ENCODE results near the gene WTAP.

WTAP gene

GRCh38 chr6:159681191-159681880 lies 46.0 kb upstream of the WTAP start:
- no peaks in the 10 kb centered on the region for H3K4me1 Mint-ChIP-seq
- no peak overlapping the region for H3K4me3 Mint-ChIP-seq
- TF ChIP-seq, protein P1, sequence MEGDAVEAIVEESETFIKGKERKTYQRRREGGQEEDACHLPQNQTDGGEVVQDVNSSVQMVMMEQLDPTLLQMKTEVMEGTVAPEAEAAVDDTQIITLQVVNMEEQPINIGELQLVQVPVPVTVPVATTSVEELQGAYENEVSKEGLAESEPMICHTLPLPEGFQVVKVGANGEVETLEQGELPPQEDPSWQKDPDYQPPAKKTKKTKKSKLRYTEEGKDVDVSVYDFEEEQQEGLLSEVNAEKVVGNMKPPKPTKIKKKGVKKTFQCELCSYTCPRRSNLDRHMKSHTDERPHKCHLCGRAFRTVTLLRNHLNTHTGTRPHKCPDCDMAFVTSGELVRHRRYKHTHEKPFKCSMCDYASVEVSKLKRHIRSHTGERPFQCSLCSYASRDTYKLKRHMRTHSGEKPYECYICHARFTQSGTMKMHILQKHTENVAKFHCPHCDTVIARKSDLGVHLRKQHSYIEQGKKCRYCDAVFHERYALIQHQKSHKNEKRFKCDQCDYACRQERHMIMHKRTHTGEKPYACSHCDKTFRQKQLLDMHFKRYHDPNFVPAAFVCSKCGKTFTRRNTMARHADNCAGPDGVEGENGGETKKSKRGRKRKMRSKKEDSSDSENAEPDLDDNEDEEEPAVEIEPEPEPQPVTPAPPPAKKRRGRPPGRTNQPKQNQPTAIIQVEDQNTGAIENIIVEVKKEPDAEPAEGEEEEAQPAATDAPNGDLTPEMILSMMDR (IDR thresholded peaks at IDR 0.05; ENCODE audit: unreplicated experiment in 3 of 3), result no peak
- no peak overlapping the region for H3K27ac Mint-ChIP-seq
- peaks cover 53% of the 10 kb centered on the region for H3K36me3 Mint-ChIP-seq (ENCODE audit: low read depth)
- peaks cover 3% of the 10 kb centered on the region for H3K9me3 Mint-ChIP-seq
- H3K27me3 Mint-ChIP-seq (ENCODE audit: low read depth), result no peaks in the 10 kb centered on the region

DNA sequence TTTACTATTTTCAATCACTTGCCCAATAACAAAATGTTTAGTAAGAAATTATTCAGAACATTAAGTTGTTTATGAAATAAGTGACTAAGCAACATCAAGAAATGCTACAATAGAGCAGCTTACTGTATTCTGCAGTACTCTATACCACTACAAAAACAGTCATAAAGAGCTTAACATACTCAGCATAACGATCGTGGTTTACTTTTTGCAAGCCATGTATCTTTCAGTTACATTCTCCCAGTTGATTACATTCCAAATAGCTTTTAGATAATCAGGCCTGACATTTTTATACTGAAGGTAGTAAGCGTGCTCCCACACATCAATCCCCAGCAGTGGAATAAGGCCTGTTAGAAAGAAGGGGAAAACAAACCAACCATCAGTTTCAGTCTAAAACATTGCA lies 45.0 kb upstream of the WTAP start:
- Mint-ChIP-seq H3K27me3 (ENCODE audit: low read depth) (no peaks in the 10 kb centered on the region), H3K36me3 (ENCODE audit: low read depth) (peaks cover 56% of the 10 kb centered on the region), H3K9me3 (no peaks in the 10 kb centered on the region), H3K4me1 (no peaks in the 10 kb centered on the region), H3K4me3 (no peak overlapping the region), H3K27ac (no peak overlapping the region)
- TF ChIP-seq, protein P1 (IDR thresholded peaks at IDR 0.05; ENCODE audit: unreplicated experiment in 3 of 3), result no peak

DNA sequence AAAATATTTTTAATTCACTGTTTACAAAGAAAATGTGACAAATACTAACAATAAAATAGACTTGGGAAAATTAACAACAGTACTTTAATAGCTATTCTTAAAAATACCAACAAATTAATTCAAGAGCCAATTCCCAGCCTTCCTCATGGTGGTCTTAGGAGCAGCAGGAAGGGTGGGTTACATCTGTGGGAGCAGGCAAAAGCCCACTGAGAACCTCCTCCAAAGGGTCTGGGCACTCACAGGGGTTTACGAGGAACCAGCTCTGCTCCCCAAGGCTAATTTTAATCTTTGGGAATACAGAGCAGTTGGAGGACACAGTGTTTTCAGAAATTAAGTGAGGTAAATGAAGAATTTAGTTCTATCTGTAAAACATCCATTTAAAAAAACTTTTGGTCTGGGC lies 44.5 kb upstream of the WTAP start:
- Mint-ChIP-seq H3K9me3 (no peaks in the 10 kb centered on the region), H3K27ac (no peak overlapping the region), H3K27me3 (ENCODE audit: low read depth) (no peaks in the 10 kb centered on the region), H3K36me3 (ENCODE audit: low read depth) (peaks cover 59% of the 10 kb centered on the region), H3K4me3 (no peak overlapping the region), H3K4me1 (no peaks in the 10 kb centered on the region)
- TF ChIP-seq, protein P1 (IDR thresholded peaks at IDR 0.05; ENCODE audit: unreplicated experiment in 3 of 3), result no peak

GRCh38 chr6:159684013-159684304 lies 43.3 kb upstream of the WTAP start:
- Mint-ChIP-seq H3K27ac (no peak overlapping the region), H3K9me3 (no peaks in the 10 kb centered on the region), H3K36me3 (ENCODE audit: low read depth) (peaks cover 66% of the 10 kb centered on the region), H3K4me3 (no peak overlapping the region), H3K4me1 (no peaks in the 10 kb centered on the region), H3K27me3 (ENCODE audit: low read depth) (no peaks in the 10 kb centered on the region)
- TF ChIP-seq, protein P1 (IDR thresholded peaks at IDR 0.05; ENCODE audit: unreplicated experiment in 3 of 3), result no peak

DNA sequence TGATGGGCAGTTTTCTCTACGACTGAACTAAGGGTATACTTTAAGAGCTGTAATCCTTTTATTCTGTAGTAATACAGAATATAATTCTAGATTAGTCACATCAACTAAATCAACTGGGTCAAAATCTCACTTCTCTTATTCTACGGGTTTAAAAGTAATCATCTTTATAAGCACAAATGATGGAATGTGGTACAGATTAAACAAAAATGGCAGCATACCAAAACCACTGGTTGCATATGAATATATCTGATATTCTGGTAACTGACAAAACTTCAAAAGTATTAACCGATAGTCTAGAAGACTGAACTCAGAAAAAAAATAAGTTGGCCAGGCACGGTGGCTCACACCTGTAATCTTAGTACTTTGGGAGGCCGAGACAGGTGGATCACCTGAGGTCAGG lies 41.3 kb upstream of the WTAP start:
- TF ChIP-seq, protein P1 (IDR thresholded peaks at IDR 0.05; ENCODE audit: unreplicated experiment in 3 of 3), result no peak
- Mint-ChIP-seq H3K4me3 (no peak overlapping the region), H3K4me1 (peaks cover 1% of the 10 kb centered on the region), H3K27me3 (ENCODE audit: low read depth) (no peaks in the 10 kb centered on the region), H3K27ac (no peak overlapping the region), H3K36me3 (ENCODE audit: low read depth) (peaks cover 63% of the 10 kb centered on the region), H3K9me3 (no peaks in the 10 kb centered on the region)

GRCh38 chr6:159686703-159687102 lies 40.6 kb upstream of the WTAP start:
- Mint-ChIP-seq H3K27me3 (ENCODE audit: low read depth) (no peaks in the 10 kb centered on the region), H3K27ac (no peak overlapping the region), H3K36me3 (ENCODE audit: low read depth) (peaks cover 60% of the 10 kb centered on the region), H3K9me3 (no peaks in the 10 kb centered on the region), H3K4me3 (no peak overlapping the region), H3K4me1 (peaks cover 7% of the 10 kb centered on the region)
- TF ChIP-seq, protein P1 (IDR thresholded peaks at IDR 0.05; ENCODE audit: unreplicated experiment in 3 of 3), result no peak

All from nephron (organoid).